ENCODE measurements around the gene NCSTN. TPM values are rescaled to one million over a fixed set of nuclear protein-coding genes. Genes with fewer than 3 reads are reported as not detected.
A peak's percentile ranks its signal among the peaks of the same experiment; 100 is the strongest.

Gene NCSTN
- total RNA-seq, 2 experiments from 2014 or later: 54.9 to 56.6 TPM

- Mint-ChIP-seq H3K9me3 (no peaks in the 10 kb centered on the region), H3K4me1 (ENCODE audit: low read depth) (peaks cover 69% of the 10 kb centered on the region), H3K4me3 (peak overlapping the region; percentile 75), H3K27ac (peak overlapping the region; percentile 97), H3K36me3 (ENCODE audit: low read depth) (peaks cover 87% of the 10 kb centered on the region), H3K27me3 (no peaks in the 10 kb centered on the region)
- ATAC-seq (ENCODE audit: poor library complexity) (no peak), DNase-seq (no peak)
- H3K4me3 ChIP-seq (ENCODE audit: low read length): no peak overlapping the region
- H3K9me3 ChIP-seq (ENCODE audit: control insufficient read depth in 1 of 2, insufficient read depth in 1 of 2, low read length in 2 of 2): no peaks in the 10 kb centered on the region
- no peak overlapping the region for H3K27ac ChIP-seq (ENCODE audit: low read depth in 1 of 2, low read length in 2 of 2)
- POLR2A ChIA-PET: no interaction called here
- H3K4me1 ChIP-seq (ENCODE audit: insufficient read depth, low read length): peaks cover 18% of the 10 kb centered on the region
- intact Hi-C loops (cut with DNase I, micrococcal nuclease): loop anchor here (5.0 to 10.0 kb wide), 4 partner anchors 78 to 815 kb away; partner anchors contain the start of genes DCAF8 (in 1 of the 2), IGSF8 (in 1 of the 2), UFC1 (in 1 of the 2) and USP21 (in 1 of the 2)
- H3K36me3 ChIP-seq (ENCODE audit: insufficient read depth, low read length): peaks cover 50% of the 10 kb centered on the region
- H3K27me3 ChIP-seq (ENCODE audit: control insufficient read depth in 1 of 2, insufficient read depth in 2 of 2, low read length in 2 of 2): no peaks in the 10 kb centered on the region
- TF ChIP-seq CTCF (IDR thresholded peaks at IDR 0.05): no peak
- CTCF ChIA-PET: interaction anchor here (0.9 kb wide), 1 partner anchor 49 kb away, joined by 3 read pairs; no protein-coding TSS in a partner anchor
These were observed 3.0 kb upstream of the NCSTN start for GRCh38 chr1:160340146-160340545.

- H3K27me3 Mint-ChIP-seq: no peaks in the 10 kb centered on the region
- no peak for ATAC-seq (ENCODE audit: poor library complexity)
- H3K9me3 ChIP-seq (ENCODE audit: control insufficient read depth in 1 of 2, insufficient read depth in 1 of 2, low read length in 2 of 2): no peaks in the 10 kb centered on the region
- H3K36me3 ChIP-seq (ENCODE audit: insufficient read depth, low read length): peaks cover 50% of the 10 kb centered on the region
- CTCF ChIA-PET: no interaction called here
- intact Hi-C loops (cut with DNase I, micrococcal nuclease): loop anchor here (5.0 to 10.0 kb wide), 4 partner anchors 79 to 814 kb away; partner anchors contain the start of genes DCAF8 (in 1 of the 2), IGSF8 (in 1 of the 2), UFC1 (in 1 of the 2) and USP21 (in 1 of the 2)
- peak overlapping the region; percentile 97 for H3K27ac Mint-ChIP-seq
- no peak for DNase-seq
- no peaks in the 10 kb centered on the region for H3K27me3 ChIP-seq (ENCODE audit: control insufficient read depth in 1 of 2, insufficient read depth in 2 of 2, low read length in 2 of 2)
- H3K4me3 Mint-ChIP-seq: peak overlapping the region; percentile 75
- no peaks in the 10 kb centered on the region for H3K9me3 Mint-ChIP-seq
- peaks cover 69% of the 10 kb centered on the region for H3K4me1 Mint-ChIP-seq (ENCODE audit: low read depth)
- H3K27ac ChIP-seq (ENCODE audit: low read depth in 1 of 2, low read length in 2 of 2): no peak overlapping the region
- TF ChIP-seq CTCF (IDR thresholded peaks at IDR 0.05): no peak
- peaks cover 82% of the 10 kb centered on the region for H3K36me3 Mint-ChIP-seq (ENCODE audit: low read depth)
- POLR2A ChIA-PET: no interaction called here
- H3K4me3 ChIP-seq (ENCODE audit: low read length): no peak overlapping the region
- H3K4me1 ChIP-seq (ENCODE audit: insufficient read depth, low read length): peaks cover 18% of the 10 kb centered on the region
These were observed 2.3 kb upstream of the NCSTN start for GRCh38 chr1:160340866-160341265.

GRCh38 chr1:160342526-160342925, 657 bp upstream of the NCSTN start:
- H3K4me1 ChIP-seq (ENCODE audit: insufficient read depth, low read length): peaks cover 18% of the 10 kb centered on the region
- peak overlapping the region; percentile 88 to 94 for H3K27ac ChIP-seq (ENCODE audit: low read depth in 1 of 2, low read length in 2 of 2)
- DNase-seq (peak in 3 of 14 experiments; percentile 20 to 42 (median 42)), ATAC-seq (ENCODE audit: poor library complexity) (peak; percentile 1)
- H3K9me3 ChIP-seq (ENCODE audit: control insufficient read depth in 1 of 2, insufficient read depth in 1 of 2, low read length in 2 of 2): no peaks in the 10 kb centered on the region
- H3K4me3 Mint-ChIP-seq: peak overlapping the region; percentile 100
- no peak for TF ChIP-seq CTCF (IDR thresholded peaks at IDR 0.05)
- no peaks in the 10 kb centered on the region for H3K27me3 ChIP-seq (ENCODE audit: control insufficient read depth in 1 of 2, insufficient read depth in 2 of 2, low read length in 2 of 2)
- intact Hi-C loops (cut with DNase I, micrococcal nuclease): loop anchor here (2.0 to 10.0 kb wide), 5 partner anchors 80 to 812 kb away; partner anchors contain the start of genes DCAF8 (in 1 of the 2), IGSF8 (in 1 of the 2), PIGM (in 1 of the 2) and UFC1 (in 1 of the 2)
- H3K36me3 Mint-ChIP-seq (ENCODE audit: low read depth): peaks cover 73% of the 10 kb centered on the region
- H3K27me3 Mint-ChIP-seq: no peaks in the 10 kb centered on the region
- peak overlapping the region; percentile 96 for H3K4me3 ChIP-seq (ENCODE audit: low read length)
- CTCF ChIA-PET: no interaction called here
- H3K4me1 Mint-ChIP-seq (ENCODE audit: low read depth): peaks cover 75% of the 10 kb centered on the region
- no peaks in the 10 kb centered on the region for H3K9me3 Mint-ChIP-seq
- H3K36me3 ChIP-seq (ENCODE audit: insufficient read depth, low read length): peaks cover 55% of the 10 kb centered on the region
- POLR2A ChIA-PET: interaction anchor here (1.1 kb wide), 1 partner anchor 177 kb away, joined by 3 read pairs; no protein-coding TSS in a partner anchor
- peak overlapping the region; percentile 97 for H3K27ac Mint-ChIP-seq

Data from CD4-positive, alpha-beta T cell (primary cell).